Ovary (tissue), 3 donors: ENCODE results near the gene OR52W1.

Experiments used
- CTCF ChIP-seq, 3 donors: fragments of 450-650 bp in 2 of 3; fragments of 200-600 bp in 1 of 3; IDR thresholded peaks; one replicate each; pipeline versions ENCODE4 v1.5.1 to v1.8.0; 2016 to 2022; ENCODE audit warnings: antibody characterized with exemption in 3 of 3, mild to moderate bottlenecking in 1 of 3
- POLR2A ChIP-seq: fragments of 450-650 bp; IDR thresholded peaks from one replicate; pipeline ENCODE4 v1.6.1; 2017; ENCODE audit warnings: antibody characterized with exemption, mild to moderate bottlenecking, moderate library complexity
- donor health status: DM: no; HTN: no; CAD: no.

GRCh38 chr11:6217722-6218121 is 18.7 kb downstream of the OR52W1 start:
- TF ChIP-seq CTCF (IDR thresholded peaks at IDR 0.05), result no peak
- TF ChIP-seq POLR2A, result no peak
